Measurements from ENCODE around the gene CNTF.

Gene CNTF

GRCh38 chr11:58613228-58613627 lies 9.2 kb upstream of the CNTF start (continued):
- TF ChIP-seq TSHZ1 (tag by site-specific recombination; IDR thresholded peaks at IDR 0.05; ENCODE audit: borderline replicate concordance) (no peak), ZNF433 (tag by site-specific recombination; IDR thresholded peaks at IDR 0.05; ENCODE audit: low read depth) (no peak), ZNF239 (tag by site-specific recombination; IDR thresholded peaks at IDR 0.05) (no peak), ZNF223 (tag by site-specific recombination; IDR thresholded peaks at IDR 0.05) (no peak), SETDB1 (IDR thresholded peaks at IDR 0.05; ENCODE audit: insufficient read length, low read length) (no peak), ZNF560 (tag by site-specific recombination; IDR thresholded peaks at IDR 0.05; ENCODE audit: borderline replicate concordance) (no peak), KLF16 (tag by site-specific recombination; IDR thresholded peaks at IDR 0.05) (no peak), ZNF266 (tag by site-specific recombination; IDR thresholded peaks at IDR 0.05; ENCODE audit: low read depth) (no peak), REST (tag by site-specific recombination; IDR thresholded peaks at IDR 0.05) (no peak), ZNF248 (tag by site-specific recombination; IDR thresholded peaks at IDR 0.05) (no peak)

GRCh38 chr11:58615559-58615958 lies 6.9 kb upstream of the CNTF start:
- no peaks in the 10 kb centered on the region for H3K4me1 ChIP-seq (ENCODE audit: control insufficient read depth, insufficient read depth, low read length)
- H3K36me3 ChIP-seq (ENCODE audit: control insufficient read depth in 2 of 2, insufficient read depth in 1 of 2, low read length in 2 of 2), result peaks cover 31 to 99% of the 10 kb centered on the region in 2 experiments
- H3K27ac ChIP-seq (ENCODE audit: extremely low read depth, low read depth, low read length), result no peak overlapping the region
- ChIA-PET CTCF (no interaction called here), POLR2A (no interaction called here)
- H3K4me3 ChIP-seq (ENCODE audit: low read depth, low read length), result no peak overlapping the region
- TF ChIP-seq ZNF776 (tag by site-specific recombination; IDR thresholded peaks at IDR 0.05; ENCODE audit: borderline replicate concordance) (no peak), ZNF155 (tag by site-specific recombination; IDR thresholded peaks at IDR 0.05) (no peak), ZNF274 (IDR thresholded peaks at IDR 0.05; ENCODE audit: low read length) (no peak), ZNF274 (tag by site-specific recombination; IDR thresholded peaks at IDR 0.05; ENCODE audit: borderline replicate concordance) (no peak), ZNF707 (tag by site-specific recombination; IDR thresholded peaks at IDR 0.05) (no peak), OSR2 (tag by site-specific recombination; IDR thresholded peaks at IDR 0.05) (no peak), ZNF692 (tag by site-specific recombination; IDR thresholded peaks at IDR 0.05) (no peak), GLIS1 (tag by site-specific recombination; IDR thresholded peaks at IDR 0.05) (no peak), TCF7L2 (IDR thresholded peaks at IDR 0.05; ENCODE audit: borderline replicate concordance, low read depth, low read length) (no peak), ZNF600 (tag by site-specific recombination; IDR thresholded peaks at IDR 0.05) (no peak), ZNF792 (tag by site-specific recombination; IDR thresholded peaks at IDR 0.05) (no peak), ZNF768 (tag by site-specific recombination; IDR thresholded peaks at IDR 0.05) (no peak)
- H3K9me3 ChIP-seq (ENCODE audit: control insufficient read depth, insufficient read depth, low read depth, low read length), result no peaks in the 10 kb centered on the region
